GM10847 (cell line): ENCODE results near the gene RAB5B.

Experiments
- POLR2A ChIP-seq: IDR thresholded peaks from 2 replicates; pipeline ENCODE4 v1.6.1; 2011; ENCODE audit not compliant: insufficient read length; ENCODE audit errors: extremely low read depth

RAB5B gene

DNA sequence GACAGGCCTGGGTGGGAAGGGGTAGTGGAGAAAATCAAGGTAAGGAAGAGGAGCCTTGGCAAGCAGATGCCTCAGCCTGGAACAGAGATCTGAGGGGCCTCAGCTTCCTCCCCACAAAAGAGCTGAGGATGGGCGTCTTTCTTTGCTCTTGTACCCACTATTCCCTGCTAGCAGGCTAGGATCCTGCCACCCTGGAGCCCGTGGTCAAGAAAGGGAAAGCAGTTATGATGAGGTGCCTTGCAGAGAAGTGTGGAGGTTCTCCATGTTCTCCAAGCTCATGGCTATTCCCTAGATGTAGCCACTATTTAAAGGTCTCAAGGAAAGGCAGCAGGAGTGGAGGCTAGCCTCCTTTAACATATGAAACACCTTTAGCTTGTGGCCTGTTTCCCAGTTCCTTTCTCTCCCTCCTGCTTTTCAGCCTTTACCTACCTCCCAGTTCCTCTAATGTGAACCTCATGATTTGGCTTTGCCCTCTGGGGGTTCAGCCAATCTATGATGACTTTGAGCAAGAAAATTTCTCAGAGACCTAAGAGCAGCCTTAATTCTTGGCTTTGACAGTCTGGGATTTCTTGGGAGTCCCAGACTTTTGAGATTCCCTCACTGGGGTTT is 48.1 kb downstream of the RAB5B start:
- no peak for TF ChIP-seq POLR2A

DNA sequence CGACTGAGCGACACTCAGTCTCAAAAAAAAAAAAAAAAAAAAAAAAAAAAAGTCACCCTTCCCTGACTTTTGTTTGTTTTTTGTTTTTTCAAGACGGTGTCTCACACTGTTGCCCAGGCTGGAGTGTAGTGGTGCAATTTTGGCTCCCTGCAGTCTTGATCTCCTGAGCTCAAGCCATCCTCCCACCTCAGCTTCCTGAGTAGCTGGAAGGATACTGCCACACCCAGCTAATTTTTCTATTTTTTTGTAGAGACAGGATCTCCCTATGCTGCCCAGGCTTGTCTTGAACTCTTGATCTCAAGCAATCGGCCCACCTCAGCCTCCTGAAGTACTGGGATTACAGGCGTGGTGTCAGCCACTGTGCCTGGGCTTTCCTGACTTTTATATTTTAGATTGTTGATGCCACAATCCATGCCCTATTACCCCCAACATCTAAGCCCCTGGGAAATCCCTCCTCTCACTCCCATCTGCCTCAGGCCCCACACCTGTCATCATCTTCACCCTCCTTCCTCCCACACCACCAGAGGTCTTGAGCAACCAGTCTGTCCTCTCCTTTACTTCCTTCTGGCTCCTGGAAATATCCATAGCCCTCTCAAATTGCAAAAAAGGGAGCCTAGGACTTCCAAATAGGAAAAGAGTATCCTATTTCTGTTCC is 54.8 kb downstream of the RAB5B start:
- no peak for TF ChIP-seq POLR2A

DNA sequence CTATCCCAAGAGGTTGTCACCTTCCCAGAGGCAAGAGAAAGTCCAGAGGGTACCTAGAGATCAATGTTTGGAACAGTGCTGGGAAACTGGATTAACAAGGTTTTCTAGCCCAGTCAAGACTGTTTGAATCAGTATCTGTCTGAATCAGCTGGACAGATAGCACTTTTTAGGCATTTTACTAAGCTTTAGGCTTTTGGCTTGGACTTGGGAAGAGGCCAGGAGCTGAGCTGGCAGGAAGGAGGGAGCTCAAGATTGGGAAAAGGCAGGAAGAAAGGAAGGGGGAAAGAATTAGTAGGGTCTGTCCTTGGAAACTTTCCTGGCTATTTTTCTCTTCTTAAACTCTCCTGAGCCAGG is 55.3 kb downstream of the RAB5B start:
- TF ChIP-seq POLR2A: no peak

DNA sequence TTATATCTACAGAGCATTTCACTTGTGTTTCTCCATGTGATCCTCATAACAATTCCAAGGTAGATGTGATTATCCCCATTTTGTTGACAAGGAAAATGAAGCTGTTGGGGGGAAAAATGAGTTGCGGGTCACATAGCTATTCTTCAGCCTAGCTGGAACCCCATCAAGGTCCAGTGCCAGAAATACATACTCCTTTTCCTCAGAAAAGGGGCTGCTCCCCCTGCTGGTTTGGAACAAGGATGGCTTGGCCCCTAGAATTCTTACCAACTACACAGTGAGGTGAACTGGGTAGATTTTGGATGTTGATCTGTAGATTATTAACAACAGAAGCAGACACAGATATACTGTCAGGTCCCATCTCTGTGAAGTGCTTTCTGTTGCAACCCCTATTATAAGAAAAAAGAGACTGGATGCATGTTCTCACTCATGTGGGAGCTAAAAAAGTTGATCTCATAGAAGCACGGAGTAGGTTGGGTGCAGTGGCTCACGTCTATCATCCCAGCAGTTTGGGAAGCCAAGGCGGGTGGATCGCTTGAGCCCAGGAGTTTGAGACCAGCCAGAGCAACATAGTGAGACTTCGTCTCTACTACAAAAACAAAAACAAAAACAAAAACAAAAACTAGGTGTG is 55.9 kb downstream of the RAB5B start:
- no peak for TF ChIP-seq POLR2A

DNA sequence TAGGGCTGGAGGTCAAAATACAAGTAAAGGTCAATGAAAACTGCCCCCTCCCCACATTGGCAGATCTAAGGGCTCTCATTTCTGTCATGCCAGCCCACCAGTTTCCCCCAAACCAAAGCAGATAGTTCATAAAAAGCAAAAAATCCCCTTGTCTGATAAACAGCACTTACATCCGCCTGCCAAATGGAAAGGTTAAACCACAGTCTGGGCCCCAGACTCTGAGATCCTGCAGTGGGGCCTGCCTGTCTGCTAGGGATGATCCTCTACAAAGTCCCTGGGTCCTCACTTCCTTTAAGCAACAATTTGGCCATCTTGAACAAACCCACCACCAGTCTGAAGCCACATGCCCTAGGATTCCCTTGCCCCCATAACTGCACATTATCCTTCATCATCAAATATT is 58.1 kb downstream of the RAB5B start:
- no peak for TF ChIP-seq POLR2A

DNA sequence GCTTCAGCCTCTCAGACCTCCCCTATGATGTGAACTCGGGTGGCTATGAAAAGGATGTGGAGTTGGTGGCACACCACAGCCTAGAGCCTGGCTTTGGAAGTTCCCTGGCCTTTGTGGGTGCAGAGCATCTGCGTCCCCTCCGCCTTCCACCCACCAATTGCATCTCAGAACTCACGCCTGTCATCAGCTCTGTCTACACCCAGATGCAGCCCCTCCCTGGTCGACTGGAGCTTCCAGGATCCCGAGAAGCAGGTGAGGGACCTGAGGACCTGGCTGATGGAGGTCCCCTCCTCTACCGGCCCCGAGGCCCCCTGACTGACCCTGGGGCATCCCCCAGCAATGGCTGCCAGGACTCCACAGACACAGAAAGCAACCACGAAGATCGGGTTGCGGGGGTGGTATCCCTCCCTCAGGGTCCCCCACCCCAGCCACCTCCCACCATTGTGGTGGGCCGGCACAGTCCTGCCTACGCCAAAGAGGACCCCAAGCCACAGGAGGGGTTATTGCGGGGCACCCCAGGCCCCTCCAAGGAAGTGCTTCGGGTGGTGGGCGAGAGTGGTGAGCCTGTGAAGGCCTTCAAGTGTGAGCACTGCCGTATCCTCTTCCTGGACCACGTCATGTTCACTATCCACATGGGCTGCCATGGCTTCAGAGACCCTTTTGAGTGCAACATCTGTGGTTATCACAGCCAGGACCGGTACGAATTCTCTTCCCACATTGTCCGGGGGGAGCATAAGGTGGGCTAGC is 60.9 kb downstream of the RAB5B start:
- TF ChIP-seq POLR2A: no peak

DNA sequence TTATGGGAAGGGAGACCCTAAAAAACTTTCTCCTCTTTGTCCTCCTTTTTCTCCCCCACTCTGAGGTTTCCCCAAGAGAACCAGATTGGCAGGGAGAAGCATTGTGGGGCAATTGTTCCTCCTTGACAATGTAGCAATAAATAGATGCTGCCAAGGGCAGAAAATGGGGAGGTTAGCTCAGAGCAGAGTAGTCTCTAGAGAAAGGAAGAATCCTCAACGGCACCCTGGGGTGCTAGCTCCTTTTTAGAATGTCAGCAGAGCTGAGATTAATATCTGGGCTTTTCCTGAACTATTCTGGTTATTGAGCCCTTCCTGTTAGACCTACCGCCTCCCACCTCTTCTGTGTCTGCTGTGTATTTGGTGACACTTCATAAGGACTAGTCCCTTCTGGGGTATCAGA is 63.3 kb downstream of the RAB5B start:
- TF ChIP-seq POLR2A: no peak

DNA sequence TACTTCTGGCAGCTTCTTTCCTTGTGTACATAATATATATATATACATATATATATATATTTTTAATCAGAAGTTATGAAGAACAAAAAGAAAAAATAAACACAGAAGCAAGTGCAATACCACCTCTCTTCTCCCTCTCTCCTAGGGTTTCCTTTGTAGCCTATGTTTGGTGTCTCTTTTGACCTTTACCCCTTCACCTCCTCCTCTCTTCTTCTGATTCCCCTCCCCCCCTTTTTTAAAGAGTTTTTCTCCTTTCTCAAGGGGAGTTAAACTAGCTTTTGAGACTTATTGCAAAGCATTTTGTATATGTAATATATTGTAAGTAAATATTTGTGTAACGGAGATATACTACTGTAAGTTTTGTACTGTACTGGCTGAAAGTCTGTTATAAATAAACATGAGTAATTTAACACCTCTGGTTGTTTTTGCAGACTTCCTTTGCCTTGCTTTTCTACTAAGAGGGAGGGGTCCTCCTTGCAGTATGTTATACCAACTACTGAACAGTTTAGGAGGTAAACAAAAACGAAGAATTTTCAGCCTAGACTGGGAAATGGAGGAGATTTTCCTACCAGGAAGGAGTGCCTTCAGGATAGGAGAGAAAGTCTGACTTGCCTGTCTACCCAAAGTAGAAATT is 64.3 kb downstream of the RAB5B start:
- TF ChIP-seq POLR2A: no peak

DNA sequence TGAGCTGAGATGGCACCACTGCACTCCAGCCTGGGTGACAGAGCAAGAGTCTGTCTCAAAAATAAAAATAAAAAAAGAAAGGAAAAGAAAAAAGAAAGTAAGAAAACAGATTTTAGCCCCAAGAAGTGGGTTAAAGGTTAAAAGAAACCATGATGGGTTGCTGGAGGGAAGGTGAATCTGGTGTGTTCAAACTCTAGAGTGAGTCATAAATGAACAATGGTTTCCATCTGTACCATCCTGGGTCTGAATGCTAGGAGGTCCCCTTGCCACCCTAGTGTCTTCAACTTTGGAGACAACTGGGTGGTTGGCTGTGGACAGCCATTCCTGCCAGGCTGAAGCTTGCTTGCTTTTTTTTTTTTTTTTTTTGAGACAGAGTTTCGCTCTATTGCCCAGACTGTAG is 66.3 kb downstream of the RAB5B start:
- no peak for TF ChIP-seq POLR2A

DNA sequence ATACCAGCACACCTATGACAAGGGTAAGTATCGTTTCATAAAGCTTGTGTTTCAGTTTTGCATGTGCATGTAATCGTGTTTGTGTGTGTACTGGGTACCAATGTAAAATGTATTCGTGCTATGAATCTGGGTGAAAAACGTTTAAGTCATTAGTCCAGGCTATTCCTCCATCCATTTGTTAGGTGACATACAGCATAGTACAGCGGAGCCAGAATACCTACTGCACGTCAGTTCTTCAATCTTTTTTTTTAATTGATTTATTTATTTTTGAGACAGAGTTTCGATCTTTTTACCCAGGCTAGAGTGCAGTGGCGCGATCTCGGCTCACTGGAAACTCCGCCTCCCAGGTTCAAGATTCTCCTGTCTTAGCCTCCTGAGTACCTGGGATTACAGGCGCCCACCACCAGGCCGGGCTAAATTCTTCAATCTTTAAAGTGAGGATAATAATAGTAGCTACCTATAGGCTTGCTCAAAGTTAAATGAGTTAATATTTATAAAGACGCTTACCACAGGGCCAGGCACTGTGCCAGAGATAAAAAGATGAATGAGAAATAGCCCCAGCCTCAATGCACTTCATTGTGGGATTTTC is 67.2 kb downstream of the RAB5B start:
- no peak for TF ChIP-seq POLR2A

DNA sequence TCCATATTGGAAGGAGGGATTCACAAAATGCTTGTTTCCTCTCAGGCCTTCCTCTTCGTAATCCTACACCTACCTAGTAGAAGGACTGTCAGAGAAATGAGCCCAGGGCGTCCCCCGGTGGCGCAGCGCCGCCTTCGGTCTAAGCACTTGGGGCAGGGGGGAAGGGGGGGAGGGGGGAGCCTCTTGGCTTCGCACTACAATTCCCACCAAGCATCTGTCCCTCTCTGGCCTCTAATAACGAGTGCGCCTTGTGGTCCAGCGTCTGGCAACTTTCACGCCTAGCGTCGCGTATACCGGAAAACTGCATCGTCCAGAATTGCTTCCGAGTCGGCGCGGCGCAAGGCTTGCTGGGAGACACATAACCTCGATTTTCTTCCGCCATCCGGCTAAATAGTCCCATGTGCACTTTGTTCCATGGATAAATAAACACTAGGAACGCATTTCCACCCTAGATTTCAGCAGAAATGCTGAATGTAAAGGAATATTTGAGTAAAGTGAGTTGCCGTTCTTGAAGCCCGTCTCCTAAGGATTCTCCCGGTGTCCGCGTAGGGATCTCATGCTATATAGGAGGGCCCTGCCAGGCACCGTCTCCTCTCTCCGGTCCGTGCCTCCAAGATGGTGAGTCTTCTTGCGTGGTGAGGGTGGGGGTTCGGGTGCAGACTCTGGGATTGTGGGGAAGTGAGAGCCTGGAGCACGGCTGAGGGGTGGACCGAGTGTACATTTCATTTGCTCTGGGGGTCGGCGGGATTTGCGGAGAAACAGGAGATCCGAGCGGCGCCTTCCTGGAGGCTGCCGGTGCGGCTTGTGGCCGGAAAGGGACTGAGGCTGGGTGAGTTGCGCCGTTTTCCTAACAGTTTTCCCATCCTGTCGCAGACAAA is 67.9 kb downstream of the RAB5B start, which contains the start of gene RPS26:
Gene RPS26 (plus strand): TSS at position 367 of the 878 bp plus-strand sequence. CDS start 249 bp downstream, at position 616.
- peak; percentile 99 for TF ChIP-seq POLR2A

DNA sequence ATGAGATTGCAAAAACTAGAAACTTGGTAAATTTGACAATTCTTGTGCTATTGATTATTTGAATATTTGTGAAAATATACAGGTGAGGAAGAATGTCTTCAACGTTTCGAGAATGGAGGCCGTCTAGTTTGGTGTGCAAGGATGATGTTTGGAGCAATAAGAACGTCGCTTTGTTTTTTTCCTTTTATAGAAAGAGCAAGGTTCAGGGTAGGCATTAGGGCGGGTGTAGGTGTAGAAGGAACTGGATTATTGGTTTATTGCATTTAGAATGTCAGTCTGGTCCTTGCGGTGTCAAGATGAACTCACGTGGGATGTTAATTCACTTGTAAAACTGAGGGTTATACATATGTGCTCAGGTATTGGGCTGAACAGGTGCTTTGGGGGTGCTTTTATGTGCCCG is 69.0 kb downstream of the RAB5B start:
- TF ChIP-seq POLR2A: no peak
